IMR-90 (cell line): ENCODE data around the gene SARDH. TPM values are rescaled to one million over a fixed set of nuclear protein-coding genes. Genes with fewer than 3 reads are reported as not detected.

Experiments used
- ATAC-seq: fragments of 200-7000 bp; cut with Tn5 transposase; 2 replicates; pipeline ENCODE4 v1.9.1; 2020; ENCODE audit warnings: low read depth, mild to moderate bottlenecking, moderate library complexity
- BruUV-seq: library from RNA; stranded (reverse); fragments of 400-500 nt; replicated peaks from 2 replicates; lab custom pipeline; 2021; lab: Mats Ljungman, UMichigan
- CTCF ChIA-PET: fragments of 300-600 bp; formaldehyde crosslinking; extraction: SDS; loops from one replicate; lab custom pipeline; 2021; ENCODE audit warnings: antibody characterized with exemption; lab: Yijun Ruan, JAX
- POLR2A ChIA-PET: fragments of 300-600 bp; sonication (Branson Sonifier 250); formaldehyde crosslinking; loops from one replicate; lab custom pipeline; 2022; ENCODE audit warnings: antibody characterized with exemption; ENCODE audit not compliant: unreplicated experiment; lab: Charles Lee
- DNase-seq: peaks from one replicate; pipeline ENCODE4 v3.0.0; 2013
- H2AFZ ChIP-seq: replicated peaks from 2 replicates; pipeline ENCODE3; 2013; ENCODE audit warnings: low read length, mild to moderate bottlenecking; ENCODE audit not compliant: poor library complexity
- H2AK5ac ChIP-seq: 2 replicates; pipeline ENCODE4 v1.6.1; 2013; ENCODE audit warnings: low read depth, low read length, inconsistent platforms
- H2AK9ac ChIP-seq: replicated peaks from 2 replicates; pipeline ENCODE3; 2013; ENCODE audit warnings: mild to moderate bottlenecking, low read depth, low read length, moderate library complexity; ENCODE audit not compliant: poor library complexity
- H2BK120ac ChIP-seq: 2 replicates; pipeline ENCODE4 v1.6.1; 2013; ENCODE audit warnings: low read depth, low read length, inconsistent platforms
- H2BK15ac ChIP-seq: 3 replicates; pipeline ENCODE4 v1.6.1; 2013; ENCODE audit warnings: low read depth, low read length, inconsistent platforms
- H2BK20ac ChIP-seq: 2 replicates; pipeline ENCODE4 v1.6.1; 2013; ENCODE audit warnings: low read depth, mild to moderate bottlenecking, inconsistent platforms, low read length, moderate library complexity
- H2BK5ac ChIP-seq: 2 replicates; pipeline ENCODE4 v1.6.1; 2013; ENCODE audit warnings: mild to moderate bottlenecking, low read depth, low read length, inconsistent platforms; ENCODE audit not compliant: poor library complexity, severe bottlenecking
- H3K14ac ChIP-seq: replicated peaks from 2 replicates; pipeline ENCODE4 v1.6.1; 2013; ENCODE audit warnings: low read depth, low read length, inconsistent platforms
- H3K18ac ChIP-seq: 2 replicates; pipeline ENCODE4 v1.6.1; 2013; ENCODE audit warnings: low read depth, low read length, control low read depth
- H3K23ac ChIP-seq: 2 replicates; pipeline ENCODE4 v1.6.1; 2013; ENCODE audit warnings: low read depth, low read length, inconsistent platforms
- H3K27ac ChIP-seq: 2 replicates; pipeline ENCODE4 v1.5.1; 2013; ENCODE audit warnings: mild to moderate bottlenecking, control low read depth, low read length; ENCODE audit not compliant: insufficient read depth
- H3K27me3 ChIP-seq: 2 replicates; pipeline ENCODE4 v1.6.1; 2013; ENCODE audit warnings: low read length; ENCODE audit not compliant: control insufficient read depth, insufficient read depth
- H3K36me3 ChIP-seq: 2 replicates; pipeline ENCODE4 v1.6.1; 2013; ENCODE audit warnings: low read length, mixed read lengths; ENCODE audit not compliant: control insufficient read depth, insufficient read depth
- H3K4ac ChIP-seq: 2 replicates; pipeline ENCODE4 v1.6.1; 2013; ENCODE audit warnings: low read depth, low read length, inconsistent platforms
- H3K4me1 ChIP-seq: 2 replicates; pipeline ENCODE4 v1.6.1; 2013; ENCODE audit warnings: low read length, mixed read lengths; ENCODE audit not compliant: control insufficient read depth, insufficient read depth
- H3K4me2 ChIP-seq: 2 replicates; pipeline ENCODE4 v1.6.1; 2013; ENCODE audit warnings: low read depth, mild to moderate bottlenecking, control low read depth, low read length, moderate library complexity
- H3K4me3 ChIP-seq: 2 replicates; pipeline ENCODE4 v1.5.1; 2013; ENCODE audit warnings: low read depth, mild to moderate bottlenecking, control low read depth, low read length, moderate library complexity; ENCODE audit not compliant: insufficient read depth
- H3K56ac ChIP-seq: 2 replicates; pipeline ENCODE4 v1.6.1; 2013; ENCODE audit warnings: low read length, inconsistent platforms; ENCODE audit not compliant: insufficient read depth; ENCODE audit errors: extremely low read depth
- H3K79me1 ChIP-seq, 2 experiments: 2 replicates each; pipeline ENCODE4 v1.6.1; 2013; ENCODE audit warnings: low read length in 2 of 2, inconsistent platforms in 1 of 2, low read depth in 1 of 2
- H3K9ac ChIP-seq: 2 replicates; pipeline ENCODE4 v1.6.1; 2013; ENCODE audit warnings: low read depth, low read length, control low read depth
- H3K9me1 ChIP-seq: 2 replicates; pipeline ENCODE4 v1.6.1; 2013; ENCODE audit warnings: low read length, inconsistent platforms; ENCODE audit not compliant: insufficient read depth
- H3K9me3 ChIP-seq: 2 replicates; pipeline ENCODE4 v1.6.1; 2013; ENCODE audit warnings: low read length; ENCODE audit not compliant: control insufficient read depth, insufficient read depth
- H4K20me1 ChIP-seq: 2 replicates; pipeline ENCODE4 v1.6.1; 2013; ENCODE audit warnings: low read length, inconsistent platforms; ENCODE audit not compliant: insufficient read depth
- H4K5ac ChIP-seq: 2 replicates; pipeline ENCODE4 v1.6.1; 2013; ENCODE audit warnings: mild to moderate bottlenecking, low read depth, low read length, control low read depth
- H4K8ac ChIP-seq, 2 experiments: 2 replicates each; pipeline ENCODE4 v1.6.1; 2013; ENCODE audit warnings: low read depth in 2 of 2, low read length in 2 of 2, control low read depth in 1 of 2, inconsistent platforms in 1 of 2
- H4K91ac ChIP-seq: 2 replicates; pipeline ENCODE4 v1.6.1; 2013; ENCODE audit warnings: low read depth, low read length, inconsistent platforms; ENCODE audit not compliant: insufficient read depth
- BHLHE40 ChIP-seq: fragments of 150-350 bp; IDR thresholded peaks from 2 replicates; pipeline ENCODE4 v1.6.1; 2016; ENCODE audit warnings: mild to moderate bottlenecking, low read depth, low read length
- CEBPB ChIP-seq: IDR thresholded peaks from 2 replicates; pipeline ENCODE4 v1.6.1; 2012; ENCODE audit warnings: low read depth, low read length, improper control_type of control experiment
- CHD1 ChIP-seq: IDR thresholded peaks from 2 replicates; pipeline ENCODE4 v1.6.1; 2012; ENCODE audit warnings: low read depth, low read length, improper control_type of control experiment
- FOS ChIP-seq: fragments of 150-350 bp; IDR thresholded peaks from 2 replicates; pipeline ENCODE4 v1.6.1; 2016; ENCODE audit warnings: low read depth, low read length
- MAFK ChIP-seq: IDR thresholded peaks from 2 replicates; pipeline ENCODE4 v1.6.1; 2012; ENCODE audit warnings: low read depth, low read length, improper control_type of control experiment
- MAZ ChIP-seq: IDR thresholded peaks from 2 replicates; pipeline ENCODE4 v1.6.1; 2012; ENCODE audit warnings: low read depth, mild to moderate bottlenecking, low read length, improper control_type of control experiment, moderate library complexity, borderline replicate concordance
- MXI1 ChIP-seq: IDR thresholded peaks from 2 replicates; pipeline ENCODE4 v1.6.1; 2012; ENCODE audit warnings: low read depth, mild to moderate bottlenecking, low read length, moderate library complexity, borderline replicate concordance
- NFE2L2 ChIP-seq: fragments of 150-350 bp; IDR thresholded peaks from 2 replicates; pipeline ENCODE4 v1.6.1; 2016; ENCODE audit warnings: low read depth, mild to moderate bottlenecking, low read length
- POLR2A ChIP-seq: IDR thresholded peaks from 2 replicates; pipeline ENCODE4 v1.6.1; 2012; ENCODE audit warnings: mild to moderate bottlenecking, low read depth, low read length
- RAD21 ChIP-seq: IDR thresholded peaks from 2 replicates; pipeline ENCODE4 v1.6.1; 2012; ENCODE audit warnings: low read length, improper control_type of control experiment
- RCOR1 ChIP-seq: IDR thresholded peaks from 2 replicates; pipeline ENCODE4 v1.6.1; 2012; ENCODE audit warnings: mild to moderate bottlenecking, low read length, improper control_type of control experiment; ENCODE audit not compliant: insufficient replicate concordance
- RFX5 ChIP-seq: IDR thresholded peaks from 2 replicates; pipeline ENCODE4 v1.8.0; 2012; ENCODE audit warnings: low read depth, mild to moderate bottlenecking, low read length, moderate library complexity
- SMC3 ChIP-seq: fragments of 150-350 bp; IDR thresholded peaks from 2 replicates; pipeline ENCODE4 v1.6.1; 2016; ENCODE audit warnings: low read depth, mild to moderate bottlenecking, antibody characterized with exemption, low read length, moderate library complexity
- WGBS, 2 experiments: methylation state at CpG; one replicate each; pipeline versions ENCODE4 v1.1.5 to v1.1.7; 2013; ENCODE audit warnings: missing lambda C conversion rate in 2 of 2; ENCODE audit not compliant: insufficient read length in 1 of 2; ENCODE audit errors: extremely low coverage in 2 of 2; 5-methylcytosine and 5-hydroxymethylcytosine counted together
- dilution Hi-C: fragments of 300-500 bp; cut with HindIII; formaldehyde crosslinking; loops from one replicate; pipeline ENCODE4 v1.14.3; 2018; ENCODE audit warnings: low sequenced_read_pairs; ENCODE audit not compliant: unreplicated experiment
- in situ Hi-C: fragments of 300-500 bp; cut with MboI; formaldehyde crosslinking; loops from 3 replicates; pipeline ENCODE4 v1.14.3; 2019; ENCODE audit warnings: low sequenced_read_pairs, inconsistent platforms, mixed read lengths
- intact Hi-C: fragments of 100-400 bp; cut with micrococcal nuclease; formaldehyde crosslinking; loops from 2 replicates; pipeline ENCODE4 v1.10.0; 2022
- polyA plus RNA-seq, 3 experiments: library from polyadenylated mRNA; depleted of rRNA; stranded (reverse); fragments of >200 nt; gene quantifications; 2 replicates each; pipeline ENCODE4 v1.2.3, GENCODE V29; 2012; ENCODE audit warnings: low replicate concordance in 1 of 3
- total RNA-seq: library from RNA; depleted of rRNA; stranded (reverse); fragments of >200 nt; gene quantifications from 2 replicates; pipeline ENCODE4 v1.2.3, GENCODE V29; 2012
- TF ChIP-seq, protein P1 (sequence below): fragments of 150-350 bp; IDR thresholded peaks from 2 replicates; pipeline ENCODE4 v1.6.1; 2016; ENCODE audit warnings: low read depth, mild to moderate bottlenecking, low read length, moderate library complexity, borderline replicate concordance
- TF ChIP-seq, protein P2 (sequence below): fragments of 150-350 bp; IDR thresholded peaks from 2 replicates; pipeline ENCODE4 v1.6.1; 2017; ENCODE audit warnings: mild to moderate bottlenecking, antibody characterized with exemption, low read length, low read depth
- TF ChIP-seq, protein P3 (sequence below): conservative IDR thresholded peaks from 2 replicates; pipeline ENCODE4 v1.5.1; 2012; ENCODE audit warnings: mild to moderate bottlenecking, low read depth, low read length, improper control_type of control experiment

SARDH gene
- total and polyA plus RNA-seq, 2 of the 4 experiments (the other 2 are of a cell fraction), result 5.0 to 7.5 TPM

DNA sequence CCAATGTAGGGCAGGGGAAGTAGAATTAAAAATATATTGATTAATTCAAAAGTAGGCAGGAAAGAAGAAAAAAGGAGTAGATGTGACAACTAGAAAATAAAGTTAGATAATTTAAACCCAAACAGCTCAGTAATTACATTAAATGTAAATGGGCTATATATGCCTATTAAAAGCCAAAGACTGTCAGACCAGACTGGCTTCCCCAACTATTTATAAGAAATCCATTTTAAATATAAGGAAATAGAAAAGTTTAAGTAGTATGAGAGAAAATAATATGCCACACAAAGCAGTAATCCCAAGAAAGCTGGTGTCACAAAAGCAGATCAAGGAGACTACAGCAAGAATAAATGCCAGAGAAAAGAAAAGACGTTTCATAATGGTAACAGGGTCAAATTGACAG, 28.9 kb upstream of the SARDH start:
- no peak for DNase-seq
- H3K4ac ChIP-seq, result no peak overlapping the region
- in situ Hi-C loops, result no loop called here

More for the DNA sequence above, 28.9 kb upstream of the SARDH start:
- H2AK5ac ChIP-seq, result no peak overlapping the region
- POLR2A ChIA-PET, result no interaction called here
- no CpG with 5 or more reads among the region's 1 CpG for WGBS, 2 experiments
- no peak overlapping the region for H3K18ac ChIP-seq
- H4K91ac ChIP-seq, result no peak overlapping the region
- no peak overlapping the region for H2BK120ac ChIP-seq
- H3K27ac ChIP-seq, result no peak overlapping the region
- ATAC-seq, result no peak
- no TSS peak for BruUV-seq
- H3K9me3 ChIP-seq, result peaks cover 11% of the 10 kb centered on the region; the same call in 1 of the 2 replicates
- no peak overlapping the region for H3K23ac ChIP-seq
- H3K4me2 ChIP-seq, result no peak overlapping the region
- H3K79me1 ChIP-seq, result no peaks in the 10 kb centered on the region
- H3K9me1 ChIP-seq, result peaks cover 4% of the 10 kb centered on the region
- no peaks in the 10 kb centered on the region for H3K27me3 ChIP-seq
- intact Hi-C loops, result no loop called here
- H4K8ac ChIP-seq, result no peak overlapping the region
- dilution Hi-C loops, result no loop called here
- no peak overlapping the region for H3K14ac ChIP-seq
- H3K9ac ChIP-seq, result no peak overlapping the region
- H3K56ac ChIP-seq, result no peak overlapping the region
- TF ChIP-seq FOS, result no peak
- no peak for TF ChIP-seq NFE2L2
- TF ChIP-seq MXI1, result no peak
- no peak for TF ChIP-seq MAZ
- TF ChIP-seq CHD1, result no peak
- TF ChIP-seq MAFK, result no peak
- TF ChIP-seq, protein P1, sequence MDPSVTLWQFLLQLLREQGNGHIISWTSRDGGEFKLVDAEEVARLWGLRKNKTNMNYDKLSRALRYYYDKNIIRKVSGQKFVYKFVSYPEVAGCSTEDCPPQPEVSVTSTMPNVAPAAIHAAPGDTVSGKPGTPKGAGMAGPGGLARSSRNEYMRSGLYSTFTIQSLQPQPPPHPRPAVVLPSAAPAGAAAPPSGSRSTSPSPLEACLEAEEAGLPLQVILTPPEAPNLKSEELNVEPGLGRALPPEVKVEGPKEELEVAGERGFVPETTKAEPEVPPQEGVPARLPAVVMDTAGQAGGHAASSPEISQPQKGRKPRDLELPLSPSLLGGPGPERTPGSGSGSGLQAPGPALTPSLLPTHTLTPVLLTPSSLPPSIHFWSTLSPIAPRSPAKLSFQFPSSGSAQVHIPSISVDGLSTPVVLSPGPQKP, result no peak
- no peak for TF ChIP-seq RFX5
- TF ChIP-seq CEBPB, result no peak
- no peak for TF ChIP-seq RCOR1
- TF ChIP-seq POLR2A, result no peak
- TF ChIP-seq, protein P2, sequence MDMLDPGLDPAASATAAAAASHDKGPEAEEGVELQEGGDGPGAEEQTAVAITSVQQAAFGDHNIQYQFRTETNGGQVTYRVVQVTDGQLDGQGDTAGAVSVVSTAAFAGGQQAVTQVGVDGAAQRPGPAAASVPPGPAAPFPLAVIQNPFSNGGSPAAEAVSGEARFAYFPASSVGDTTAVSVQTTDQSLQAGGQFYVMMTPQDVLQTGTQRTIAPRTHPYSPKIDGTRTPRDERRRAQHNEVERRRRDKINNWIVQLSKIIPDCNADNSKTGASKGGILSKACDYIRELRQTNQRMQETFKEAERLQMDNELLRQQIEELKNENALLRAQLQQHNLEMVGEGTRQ, result no peak
- TF ChIP-seq RAD21, result no peak
- TF ChIP-seq BHLHE40, result no peak
- TF ChIP-seq, protein P3, sequence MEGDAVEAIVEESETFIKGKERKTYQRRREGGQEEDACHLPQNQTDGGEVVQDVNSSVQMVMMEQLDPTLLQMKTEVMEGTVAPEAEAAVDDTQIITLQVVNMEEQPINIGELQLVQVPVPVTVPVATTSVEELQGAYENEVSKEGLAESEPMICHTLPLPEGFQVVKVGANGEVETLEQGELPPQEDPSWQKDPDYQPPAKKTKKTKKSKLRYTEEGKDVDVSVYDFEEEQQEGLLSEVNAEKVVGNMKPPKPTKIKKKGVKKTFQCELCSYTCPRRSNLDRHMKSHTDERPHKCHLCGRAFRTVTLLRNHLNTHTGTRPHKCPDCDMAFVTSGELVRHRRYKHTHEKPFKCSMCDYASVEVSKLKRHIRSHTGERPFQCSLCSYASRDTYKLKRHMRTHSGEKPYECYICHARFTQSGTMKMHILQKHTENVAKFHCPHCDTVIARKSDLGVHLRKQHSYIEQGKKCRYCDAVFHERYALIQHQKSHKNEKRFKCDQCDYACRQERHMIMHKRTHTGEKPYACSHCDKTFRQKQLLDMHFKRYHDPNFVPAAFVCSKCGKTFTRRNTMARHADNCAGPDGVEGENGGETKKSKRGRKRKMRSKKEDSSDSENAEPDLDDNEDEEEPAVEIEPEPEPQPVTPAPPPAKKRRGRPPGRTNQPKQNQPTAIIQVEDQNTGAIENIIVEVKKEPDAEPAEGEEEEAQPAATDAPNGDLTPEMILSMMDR, result no peak
- TF ChIP-seq SMC3, result no peak
- H2BK15ac ChIP-seq, result no peak overlapping the region
- H4K20me1 ChIP-seq, result no peaks in the 10 kb centered on the region
- no peak overlapping the region for H2AK9ac ChIP-seq
- CTCF ChIA-PET, result interaction anchor here (1.0 kb wide), 1 partner anchor 24 kb away, joined by 3 read pairs; no protein-coding TSS in a partner anchor
- H2BK5ac ChIP-seq, result no peak overlapping the region
- peaks cover 4% of the 10 kb centered on the region for H3K4me1 ChIP-seq
- peaks cover 44% of the 10 kb centered on the region for H3K36me3 ChIP-seq
- no peak overlapping the region for H2BK20ac ChIP-seq
- H4K5ac ChIP-seq, result no peak overlapping the region
- no peak overlapping the region for H3K4me3 ChIP-seq
- no peak overlapping the region for H2AFZ ChIP-seq
